Measurements from ENCODE around the gene ATP13A1. TPM values are rescaled to one million over a fixed set of nuclear protein-coding genes. Genes with fewer than 3 reads are reported as not detected.

ATP13A1 gene
- total and polyA plus RNA-seq, 2 of the 8 experiments (the other 6 are each of a cell fraction or from before 2014, with no cell fraction given): 33.0 to 64.2 TPM

DNA sequence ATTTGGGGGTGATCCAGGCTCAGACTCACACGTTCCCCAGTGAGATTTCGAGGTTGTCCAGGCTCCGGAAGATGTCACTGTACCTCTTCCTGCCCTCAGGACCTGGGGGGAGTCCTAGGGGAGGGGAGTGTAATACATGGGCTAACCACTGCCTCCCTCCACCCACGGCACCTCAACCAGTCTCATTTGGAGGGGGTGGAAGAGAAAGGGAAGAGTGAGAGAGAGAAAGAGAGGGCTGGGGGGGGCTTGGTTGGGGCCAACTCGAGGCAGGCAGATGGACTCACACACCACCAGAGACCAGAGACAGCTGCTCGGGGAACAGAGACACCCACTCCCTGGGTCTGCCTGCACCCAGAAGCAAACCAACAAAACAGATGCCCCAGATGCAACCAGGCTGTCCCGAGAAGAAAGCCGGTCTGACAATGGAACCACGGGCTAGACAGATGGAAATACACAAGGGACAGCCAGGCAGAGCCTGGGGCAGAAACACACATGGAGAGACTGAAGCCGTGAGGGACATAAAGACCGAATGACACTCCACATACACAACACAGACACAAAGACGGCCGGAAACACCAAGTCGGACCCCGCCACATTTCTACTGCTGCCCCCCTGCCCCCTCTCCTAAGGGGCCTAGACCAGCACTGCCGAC is 20.8 kb downstream of the ATP13A1 start (continued):
- TF ChIP-seq MAFK (IDR thresholded peaks at IDR 0.05; ENCODE audit: low read depth, low read length): no peak
- no peak for TF ChIP-seq NANOG (IDR thresholded peaks at IDR 0.05; ENCODE audit: insufficient read depth, low read depth, low read length, poor library complexity, severe bottlenecking)
- TF ChIP-seq JUN (IDR thresholded peaks at IDR 0.05; ENCODE audit: low read depth, low read length): no peak
- no peak for TF ChIP-seq SP1 (IDR thresholded peaks at IDR 0.05; ENCODE audit: low read depth, low read length)
- no peak for TF ChIP-seq TCF12 (IDR thresholded peaks at IDR 0.05; ENCODE audit: low read depth, low read length)
- no peak for TF ChIP-seq TBP (IDR thresholded peaks at IDR 0.05; ENCODE audit: low read depth, low read length)
- TF ChIP-seq SUZ12 (IDR thresholded peaks at IDR 0.05; ENCODE audit: low read length): no peak
- no peak for TF ChIP-seq SP4 (IDR thresholded peaks at IDR 0.05; ENCODE audit: low read length)
- TF ChIP-seq RNF2 (IDR thresholded peaks at IDR 0.05; ENCODE audit: borderline replicate concordance, low read depth, low read length, missing control alignments, poor library complexity, severe bottlenecking): no peak
